IPS-20b (cell line): ENCODE results near the gene NSDHL.
"Not testable (repeated sequence)": the region's sequence is repeated elsewhere in the genome, so short reads cannot be mapped to it uniquely, and the experiment has no call there.

Source experiments
- H3K27ac ChIP-seq: one replicate; pipeline ENCODE4 v1.5.1; 2013; ENCODE audit warnings: low read length
- H3K27me3 ChIP-seq: 2 replicates; pipeline ENCODE4 v1.6.1; 2013; ENCODE audit warnings: mild to moderate bottlenecking, low read length, inconsistent platforms; ENCODE audit not compliant: insufficient read depth
- H3K36me3 ChIP-seq: 2 replicates; pipeline ENCODE4 v1.6.1; 2013; ENCODE audit warnings: low read depth, mild to moderate bottlenecking, inconsistent platforms, low read length, moderate library complexity; ENCODE audit not compliant: insufficient read depth
- H3K4me1 ChIP-seq: 2 replicates; pipeline ENCODE4 v1.6.1; 2013; ENCODE audit warnings: mild to moderate bottlenecking, control low read depth, inconsistent platforms, low read length, moderate library complexity; ENCODE audit not compliant: insufficient read depth
- H3K4me3 ChIP-seq: 2 replicates; pipeline ENCODE4 v1.5.1; 2013; ENCODE audit warnings: mild to moderate bottlenecking, low read length, inconsistent platforms
- H3K9ac ChIP-seq: 2 replicates; pipeline ENCODE4 v1.6.1; 2013; ENCODE audit warnings: low read depth, mild to moderate bottlenecking, inconsistent platforms, low read length, moderate library complexity
- H3K9me3 ChIP-seq: 2 replicates; pipeline ENCODE4 v1.6.1; 2013; ENCODE audit warnings: mild to moderate bottlenecking, low read depth, low read length, inconsistent platforms; ENCODE audit not compliant: insufficient read depth

Gene NSDHL

GRCh38 chrX:152905081-152905420 is 74.2 kb downstream of the NSDHL start:
- H3K27me3 ChIP-seq: no peaks in the 10 kb centered on the region; the same call in 1 of the 2 replicates
- no peaks in the 10 kb centered on the region for H3K36me3 ChIP-seq
- H3K4me1 ChIP-seq: peaks cover 5% of the 10 kb centered on the region; the same call in 1 of the 2 replicates
- no peak overlapping the region for H3K9ac ChIP-seq
- H3K27ac ChIP-seq: no peak overlapping the region
- H3K9me3 ChIP-seq: no peaks in the 10 kb centered on the region
- H3K4me3 ChIP-seq: no peak overlapping the region

- no peak overlapping the region for H3K27ac ChIP-seq
- H3K36me3 ChIP-seq: no peaks in the 10 kb centered on the region
- no peaks in the 10 kb centered on the region for H3K9me3 ChIP-seq
- peak overlapping the region; percentile 58; the same call in 1 of the 2 replicates for H3K4me3 ChIP-seq
- H3K27me3 ChIP-seq: no peaks in the 10 kb centered on the region; the same call in 1 of the 2 replicates
- peak overlapping the region; percentile 33; the same call in 1 of the 2 replicates for H3K9ac ChIP-seq
- 0 out of 2 replicates have a peak, but pooled peaks cover 2% of the 10 kb centered on the region for H3K4me1 ChIP-seq
Measured at GRCh38 chrX:152907084-152907651, 76.3 kb downstream of the NSDHL start.

DNA sequence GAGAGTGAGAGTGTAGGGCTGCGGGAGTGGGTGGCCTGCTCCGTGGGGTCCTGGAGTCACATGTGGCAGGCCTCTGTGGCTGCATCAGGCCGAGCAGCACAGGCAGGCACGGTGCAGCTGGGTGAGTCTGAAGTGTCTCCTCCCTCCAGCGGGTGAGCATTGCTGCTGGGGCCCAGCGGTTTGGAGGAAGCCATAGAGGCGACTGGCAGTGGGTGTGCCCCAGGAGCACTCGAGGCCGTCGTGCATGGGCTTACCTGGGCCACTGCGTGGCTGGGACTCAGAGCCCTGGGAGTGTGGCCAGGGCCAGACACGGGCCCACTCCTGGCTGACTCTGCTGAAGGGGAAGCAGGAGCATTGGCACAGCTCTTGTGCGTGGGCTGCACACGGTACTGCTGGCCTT is 77.6 kb downstream of the NSDHL start:
- no peaks in the 10 kb centered on the region; the same call in 1 of the 2 replicates for H3K27me3 ChIP-seq
- H3K4me3 ChIP-seq: no peak overlapping the region

DNA sequence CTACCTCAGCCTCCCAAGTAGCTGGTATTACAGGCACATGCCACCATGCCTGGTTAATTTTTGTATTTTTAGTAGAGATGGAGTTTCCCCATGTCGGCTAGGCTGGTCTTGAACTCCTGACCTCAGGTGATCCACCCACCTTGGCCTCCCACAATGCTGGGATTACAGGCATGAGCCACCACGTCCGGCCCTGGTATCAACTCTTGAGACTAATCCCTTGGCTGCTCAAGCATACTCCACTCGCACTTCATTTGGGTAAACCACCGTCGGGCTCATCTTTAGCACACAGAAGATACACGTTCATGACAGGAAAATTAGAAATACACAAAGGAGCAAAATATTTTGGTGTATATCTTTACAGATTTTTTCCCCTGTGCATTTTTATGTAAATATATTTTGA is 79.2 kb downstream of the NSDHL start:
- not testable (repeated sequence) for H3K9me3 ChIP-seq, H3K9ac ChIP-seq, H3K27ac ChIP-seq, H3K36me3 ChIP-seq, H3K27me3 ChIP-seq, H3K4me1 ChIP-seq, H3K4me3 ChIP-seq

More for the DNA sequence above, 77.6 kb downstream of the NSDHL start:
- Histone ChIP-seq H3K4me1 (0 out of 2 replicates have a peak, but pooled peaks cover 2% of the 10 kb centered on the region), H3K27ac (no peak overlapping the region), H3K9ac (no peak overlapping the region), H3K36me3 (no peaks in the 10 kb centered on the region), H3K9me3 (no peaks in the 10 kb centered on the region)

GRCh38 chrX:152912106-152912505 is 81.2 kb downstream of the NSDHL start:
- H3K9me3 ChIP-seq: no peaks in the 10 kb centered on the region

DNA sequence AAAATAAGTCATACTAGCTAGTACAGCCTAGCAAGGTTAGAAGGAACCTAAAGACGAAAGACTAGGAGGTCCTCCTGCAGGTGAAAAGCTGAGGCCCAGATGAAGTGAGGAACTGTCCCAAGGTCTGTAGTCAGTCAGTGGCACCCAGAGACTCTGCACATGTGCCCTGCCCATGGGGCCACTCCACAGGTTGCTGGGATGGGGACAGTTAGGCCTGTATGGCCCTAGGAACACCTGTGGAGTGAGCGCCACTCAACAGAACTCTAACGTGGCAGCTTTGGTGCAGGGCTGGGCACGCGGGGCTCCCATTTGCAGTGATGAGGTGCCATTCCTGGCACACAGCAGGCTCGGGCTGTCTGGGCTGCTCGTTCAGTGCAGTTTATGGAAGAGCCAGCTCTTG is 81.8 kb downstream of the NSDHL start:
- Histone ChIP-seq H3K27me3 (no peaks in the 10 kb centered on the region), H3K4me1 (no peaks in the 10 kb centered on the region; the same call in 1 of the 2 replicates), H3K4me3 (no peak overlapping the region), H3K9me3 (no peaks in the 10 kb centered on the region), H3K9ac (no peak overlapping the region), H3K36me3 (no peaks in the 10 kb centered on the region), H3K27ac (no peak overlapping the region)

More at GRCh38 chrX:152912106-152912505, 81.2 kb downstream of the NSDHL start:
- H3K27ac ChIP-seq: no peak overlapping the region
- H3K9ac ChIP-seq: no peak overlapping the region
- H3K4me1 ChIP-seq: no peaks in the 10 kb centered on the region; the same call in 1 of the 2 replicates
- no peaks in the 10 kb centered on the region for H3K27me3 ChIP-seq
- no peak overlapping the region for H3K4me3 ChIP-seq
- no peaks in the 10 kb centered on the region for H3K36me3 ChIP-seq

DNA sequence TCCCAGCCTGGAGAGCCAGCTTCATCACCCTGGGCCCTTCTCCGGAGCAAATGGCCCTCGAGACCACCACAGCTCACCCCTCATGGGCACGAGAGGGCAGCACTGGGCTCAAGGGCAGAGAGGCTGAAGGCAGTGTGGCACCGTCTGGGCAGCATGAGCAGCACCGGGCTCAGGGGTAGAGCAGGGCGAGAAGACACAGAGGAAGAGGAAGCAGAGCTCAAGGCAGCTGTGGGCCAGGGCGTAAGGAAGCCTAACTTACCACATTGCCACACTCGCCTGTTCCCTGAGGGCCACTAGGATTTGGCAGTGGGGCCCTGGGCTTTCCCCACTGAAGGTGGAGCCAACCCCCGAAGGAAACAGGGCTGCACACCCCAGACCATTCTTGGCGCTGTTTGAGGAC is 82.5 kb downstream of the NSDHL start:
- Histone ChIP-seq H3K4me1 (no peaks in the 10 kb centered on the region; the same call in 1 of the 2 replicates), H3K4me3 (no peak overlapping the region), H3K36me3 (no peaks in the 10 kb centered on the region), H3K27ac (no peak overlapping the region), H3K9me3 (no peaks in the 10 kb centered on the region), H3K27me3 (no peaks in the 10 kb centered on the region), H3K9ac (no peak overlapping the region)

DNA sequence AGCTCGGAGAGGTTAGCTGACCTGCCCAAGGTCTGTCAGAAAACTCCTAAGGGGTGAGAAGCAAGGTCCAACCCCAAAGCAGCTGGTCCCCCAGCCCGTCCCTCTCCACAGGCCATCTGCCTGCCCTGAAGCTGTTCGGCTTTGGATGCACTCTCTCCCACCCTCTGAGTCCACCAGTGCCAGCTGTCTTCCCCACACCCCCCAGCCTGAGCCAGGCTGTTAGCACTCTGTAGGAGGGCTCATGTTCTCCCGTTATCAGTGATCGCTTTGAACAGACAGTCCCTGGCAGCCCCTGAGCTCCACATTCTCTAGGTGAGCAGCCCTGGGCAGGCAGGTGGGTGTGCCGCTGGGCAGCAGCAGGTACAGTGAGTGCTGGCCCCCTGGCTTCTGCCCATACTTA is 83.0 kb downstream of the NSDHL start:
- Histone ChIP-seq H3K27me3 (no peaks in the 10 kb centered on the region), H3K9ac (no peak overlapping the region), H3K9me3 (no peaks in the 10 kb centered on the region), H3K4me1 (no peaks in the 10 kb centered on the region; the same call in 1 of the 2 replicates), H3K4me3 (no peak overlapping the region), H3K27ac (no peak overlapping the region), H3K36me3 (no peaks in the 10 kb centered on the region)

- Histone ChIP-seq H3K27ac (no peak overlapping the region), H3K27me3 (no peaks in the 10 kb centered on the region), H3K9ac (no peak overlapping the region), H3K9me3 (no peaks in the 10 kb centered on the region), H3K4me3 (no peak overlapping the region), H3K36me3 (no peaks in the 10 kb centered on the region), H3K4me1 (no peaks in the 10 kb centered on the region; the same call in 1 of the 2 replicates)
Measured at GRCh38 chrX:152915541-152916241, 84.8 kb downstream of the NSDHL start.

- H3K4me3 ChIP-seq: no peak overlapping the region
- H3K27me3 ChIP-seq: no peaks in the 10 kb centered on the region
- no peak overlapping the region for H3K9ac ChIP-seq
- no peaks in the 10 kb centered on the region for H3K36me3 ChIP-seq
- no peaks in the 10 kb centered on the region for H3K9me3 ChIP-seq
- H3K4me1 ChIP-seq: no peaks in the 10 kb centered on the region; the same call in 1 of the 2 replicates
- no peak overlapping the region for H3K27ac ChIP-seq
Measured at GRCh38 chrX:152917656-152918579, 87.1 kb downstream of the NSDHL start.

- Histone ChIP-seq H3K9me3 (no peaks in the 10 kb centered on the region), H3K4me1 (no peaks in the 10 kb centered on the region; the same call in 1 of the 2 replicates), H3K4me3 (no peak overlapping the region), H3K27ac (no peak overlapping the region), H3K27me3 (no peaks in the 10 kb centered on the region), H3K36me3 (no peaks in the 10 kb centered on the region), H3K9ac (no peak overlapping the region)
Measured at GRCh38 chrX:152918707-152919106, 87.8 kb downstream of the NSDHL start.
